Measurements from ENCODE around the gene LY6G6D.

The LY6G6D gene

GRCh38 chr6:31764198-31764597 lies 49.0 kb downstream of the LY6G6D start:
- H3K36me3 ChIP-seq (ENCODE audit: control insufficient read depth, insufficient read depth, low read length), result peaks cover 24% of the 10 kb centered on the region
- H3K9me3 ChIP-seq (ENCODE audit: control insufficient read depth, insufficient read depth, low read length), result no peaks in the 10 kb centered on the region
- no peak overlapping the region for H3K4me3 ChIP-seq (ENCODE audit: low read depth, low read length)
- peaks cover 5% of the 10 kb centered on the region for H3K4me1 ChIP-seq (ENCODE audit: control insufficient read depth, insufficient read depth, low read length)
- H3K27me3 ChIP-seq (ENCODE audit: control insufficient read depth, insufficient read depth, low read length), result no peaks in the 10 kb centered on the region
- H3K9ac ChIP-seq (ENCODE audit: low read depth, low read length), result no peak overlapping the region

GRCh38 chr6:31765559-31765909 lies 50.4 kb downstream of the LY6G6D start:
- Histone ChIP-seq H3K27me3 (ENCODE audit: control insufficient read depth, insufficient read depth, low read length) (no peaks in the 10 kb centered on the region), H3K9ac (ENCODE audit: low read depth, low read length) (no peak overlapping the region), H3K36me3 (ENCODE audit: control insufficient read depth, insufficient read depth, low read length) (peaks cover 15% of the 10 kb centered on the region), H3K4me3 (ENCODE audit: low read depth, low read length) (no peak overlapping the region), H3K4me1 (ENCODE audit: control insufficient read depth, insufficient read depth, low read length) (peaks cover 5% of the 10 kb centered on the region), H3K9me3 (ENCODE audit: control insufficient read depth, insufficient read depth, low read length) (no peaks in the 10 kb centered on the region)

- Histone ChIP-seq H3K27me3 (ENCODE audit: control insufficient read depth, insufficient read depth, low read length) (no peaks in the 10 kb centered on the region), H3K9me3 (ENCODE audit: control insufficient read depth, insufficient read depth, low read length) (no peaks in the 10 kb centered on the region), H3K9ac (ENCODE audit: low read depth, low read length) (no peak overlapping the region), H3K4me3 (ENCODE audit: low read depth, low read length) (peak overlapping the region; percentile 24), H3K36me3 (ENCODE audit: control insufficient read depth, insufficient read depth, low read length) (peaks cover 13% of the 10 kb centered on the region), H3K4me1 (ENCODE audit: control insufficient read depth, insufficient read depth, low read length) (peaks cover 5% of the 10 kb centered on the region)
These were observed 51.0 kb downstream of the LY6G6D start for GRCh38 chr6:31765910-31766794.

DNA sequence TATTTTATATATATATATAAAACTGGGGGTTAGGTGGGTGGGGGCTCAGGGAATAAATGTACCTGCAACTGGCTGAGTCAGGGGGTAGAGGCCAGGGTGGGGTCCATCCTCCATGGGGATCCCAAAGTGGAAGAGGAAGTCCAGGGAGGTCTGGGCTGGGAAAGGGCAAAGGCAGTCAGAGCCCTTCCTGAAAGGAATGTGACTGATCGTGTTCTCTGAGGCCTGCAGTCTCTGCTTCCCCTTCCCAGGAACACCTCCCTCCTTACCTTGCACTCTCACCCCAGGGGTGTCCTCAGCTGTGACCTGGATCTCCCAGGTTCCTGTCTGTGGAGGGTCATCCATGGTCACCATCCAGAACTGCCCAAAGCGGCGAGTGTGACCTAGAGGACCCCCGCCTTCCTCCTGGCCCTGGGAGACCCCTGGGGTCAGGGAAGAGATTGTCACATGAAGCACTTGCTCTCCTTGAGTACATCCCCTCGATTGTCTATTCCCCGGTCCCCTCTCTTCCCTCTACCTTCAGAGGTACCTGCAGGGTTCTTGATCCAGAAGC lies 52.0 kb downstream of the LY6G6D start:
- Histone ChIP-seq H3K9me3 (ENCODE audit: control insufficient read depth, insufficient read depth, low read length) (no peaks in the 10 kb centered on the region), H3K9ac (ENCODE audit: low read depth, low read length) (no peak overlapping the region), H3K4me3 (ENCODE audit: low read depth, low read length) (no peak overlapping the region)

More for the DNA sequence above, 52.0 kb downstream of the LY6G6D start:
- Histone ChIP-seq H3K36me3 (ENCODE audit: control insufficient read depth, insufficient read depth, low read length) (peaks cover 5% of the 10 kb centered on the region), H3K27me3 (ENCODE audit: control insufficient read depth, insufficient read depth, low read length) (no peaks in the 10 kb centered on the region), H3K4me1 (ENCODE audit: control insufficient read depth, insufficient read depth, low read length) (peaks cover 5% of the 10 kb centered on the region)

Measured in iPS-15b (cell line).